Dermis microvascular lymphatic vessel endothelial cell (primary cell): ENCODE results near the gene CCNJ. TPM values are rescaled to one million over a fixed set of nuclear protein-coding genes. Genes with fewer than 3 reads are reported as not detected.
"Not testable (repeated sequence)": the region's sequence is repeated elsewhere in the genome, so short reads cannot be mapped to it uniquely, and the experiment has no call there.

Source experiments
- DNase-seq, 2 donors: peaks; one replicate each; pipeline versions ENCODE4 v3.0.0 to v3.0.0-alpha.2; 2010; ENCODE audit warnings: low read depth in 2 of 2
- total RNA-seq: library from RNA; depleted of rRNA; stranded (reverse); fragments of >200 nt; gene quantifications from 2 replicates; pipeline ENCODE4 v1.2.1, GENCODE V29; 2014

Gene CCNJ, protein sequence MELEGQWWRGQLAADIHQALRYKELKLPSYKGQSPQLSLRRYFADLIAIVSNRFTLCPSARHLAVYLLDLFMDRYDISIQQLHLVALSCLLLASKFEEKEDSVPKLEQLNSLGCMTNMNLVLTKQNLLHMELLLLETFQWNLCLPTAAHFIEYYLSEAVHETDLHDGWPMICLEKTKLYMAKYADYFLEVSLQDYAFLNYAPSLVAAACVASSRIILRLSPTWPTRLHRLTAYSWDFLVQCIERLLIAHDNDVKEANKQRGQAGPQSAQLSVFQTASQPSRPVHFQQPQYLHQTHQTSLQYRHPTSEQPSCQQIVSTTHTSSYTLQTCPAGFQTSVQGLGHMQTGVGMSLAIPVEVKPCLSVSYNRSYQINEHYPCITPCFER
- 19.5 and 33.9 TPM in 2 replicates for total RNA-seq

DNA sequence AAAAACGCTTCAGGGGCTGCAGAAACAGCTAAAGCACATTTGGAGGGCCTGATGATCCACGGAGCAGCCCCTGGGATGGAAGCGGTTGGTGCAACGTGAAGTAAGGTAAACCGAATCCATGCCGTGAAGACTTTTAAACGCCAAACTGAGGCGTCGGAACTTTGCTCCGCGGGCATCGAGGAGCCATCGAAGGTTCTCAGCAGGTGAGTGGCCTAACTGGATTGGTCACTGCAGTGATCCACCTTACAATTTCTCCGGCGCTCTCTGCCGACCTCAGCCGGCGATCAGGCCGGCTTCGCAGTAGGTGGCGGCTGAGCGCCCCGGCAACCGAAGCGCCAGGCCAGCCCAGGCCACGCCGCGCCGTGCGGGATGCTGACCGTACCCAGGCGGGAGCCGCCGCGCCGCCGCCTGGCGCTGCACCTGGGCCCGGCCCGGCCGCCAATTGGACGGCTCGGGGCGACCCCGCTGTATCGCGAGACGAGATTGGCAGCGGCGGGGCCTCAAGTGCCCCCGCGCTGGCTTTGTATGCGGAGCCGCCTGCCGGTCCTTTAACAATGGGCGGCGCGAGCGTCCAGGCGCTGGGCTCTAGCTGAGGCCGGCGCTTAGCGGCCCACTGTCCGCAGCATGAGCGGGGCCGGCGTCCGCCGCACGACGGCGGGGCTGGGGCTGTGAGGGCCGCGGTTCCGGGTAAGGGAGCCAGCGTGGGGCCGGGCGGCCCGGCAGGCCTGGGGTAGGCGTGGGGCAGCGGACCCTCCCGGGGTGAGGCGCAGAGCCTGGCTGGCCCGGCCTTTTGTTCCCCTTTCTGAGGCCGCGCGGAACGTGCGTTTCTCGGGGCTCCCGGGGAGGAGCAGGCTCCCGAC lies at the start of gene CCNJ:
Gene CCNJ (plus strand): TSS at position 551 of the 860 bp plus-strand sequence. CDS start 811 bp downstream, outside the sequence.
- peak; percentile 80 to 95 for DNase-seq

DNA sequence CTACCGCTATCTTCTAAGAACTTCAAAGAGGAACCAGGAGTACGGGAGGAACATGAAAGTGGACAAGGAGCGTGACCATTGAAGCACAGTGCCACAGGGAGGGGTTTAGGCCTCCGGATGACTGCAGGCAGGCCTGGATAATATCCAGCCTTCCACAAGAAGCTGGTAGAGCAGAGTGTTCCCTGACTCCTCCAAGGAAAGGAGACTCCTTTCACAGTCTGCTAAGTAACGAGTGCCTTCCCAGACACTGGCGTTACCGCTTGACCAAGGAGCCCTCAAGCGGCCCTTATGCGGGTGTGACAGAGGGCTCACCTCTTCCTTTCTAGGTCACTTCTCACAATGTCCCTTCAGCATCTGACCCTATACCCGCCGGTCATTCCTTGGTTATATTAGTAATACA lies 49.0 kb upstream of the CCNJ start:
- DNase-seq, result not testable (repeated sequence)

DNA sequence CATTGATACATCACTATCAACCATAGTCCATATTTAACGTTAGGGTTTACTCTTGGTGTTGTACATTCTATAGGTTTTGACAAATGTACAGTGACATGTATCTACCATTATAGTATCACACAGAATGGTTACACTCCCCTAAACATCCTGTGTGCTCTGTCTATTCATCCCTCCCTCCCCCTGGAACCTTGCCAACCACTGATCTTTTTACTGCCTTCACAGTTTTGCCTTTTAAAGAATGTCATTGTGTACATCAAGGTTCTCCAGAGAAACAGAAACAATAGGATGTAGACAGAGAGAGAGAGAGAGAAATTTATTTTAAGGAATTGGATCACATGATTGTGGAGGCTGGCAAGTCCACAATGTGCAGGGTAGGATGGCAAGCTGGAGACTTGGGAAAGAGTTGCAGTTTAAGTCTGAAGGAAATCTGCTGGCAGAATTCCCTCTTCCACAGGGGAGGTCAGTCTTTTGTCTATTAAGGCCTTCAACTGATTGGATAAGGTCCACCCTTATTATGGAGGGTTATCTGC lies 45.1 kb upstream of the CCNJ start:
- no peak for DNase-seq

DNA sequence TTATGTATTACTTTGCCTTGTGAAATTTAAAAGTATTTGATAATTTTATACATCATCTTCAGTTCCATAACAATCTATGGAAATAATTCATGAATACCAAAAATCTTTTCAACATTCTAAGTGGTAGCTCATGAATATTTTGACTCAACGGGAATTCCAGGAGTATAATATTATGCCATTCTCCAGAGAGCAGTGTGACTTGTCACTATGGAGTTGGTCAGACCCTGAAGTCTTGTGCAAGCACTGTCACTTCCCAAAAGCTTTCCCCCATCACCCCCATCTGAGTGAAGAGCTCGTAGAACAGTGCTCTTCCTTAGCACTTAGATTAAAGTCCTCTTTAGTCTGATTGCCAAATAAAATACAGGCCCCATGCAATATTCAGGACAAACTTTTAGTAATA lies 29.4 kb upstream of the CCNJ start:
- DNase-seq, result no peak

DNA sequence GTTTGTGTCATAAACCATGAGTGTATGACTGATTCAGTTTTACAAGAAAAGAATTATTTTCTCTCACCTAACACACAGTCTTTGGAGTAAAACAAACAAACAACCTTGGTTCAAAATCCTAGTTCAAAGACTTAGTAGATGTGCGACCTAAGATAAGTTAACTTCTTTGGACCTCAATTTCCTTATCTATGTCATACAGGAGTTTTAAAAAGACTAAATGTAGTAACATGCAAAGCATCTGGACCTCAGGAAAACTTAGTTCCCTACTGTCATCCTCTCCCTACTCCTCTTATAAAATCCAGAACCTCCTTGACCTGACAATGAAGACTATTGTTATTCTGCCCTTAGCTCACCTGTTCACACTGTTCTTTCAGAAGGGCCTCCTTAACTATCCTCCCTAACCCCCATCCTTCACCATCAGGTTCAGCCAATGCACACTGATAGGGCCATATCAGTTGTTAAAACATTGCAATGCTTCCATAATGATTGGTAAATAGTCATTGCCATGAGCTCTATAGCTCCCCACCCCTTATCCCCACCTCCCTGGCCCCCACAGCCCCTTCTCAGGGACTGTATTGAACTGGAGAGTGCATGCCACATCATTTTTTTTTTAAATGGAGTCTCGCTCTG lies 28.8 kb upstream of the CCNJ start:
- no peak for DNase-seq

DNA sequence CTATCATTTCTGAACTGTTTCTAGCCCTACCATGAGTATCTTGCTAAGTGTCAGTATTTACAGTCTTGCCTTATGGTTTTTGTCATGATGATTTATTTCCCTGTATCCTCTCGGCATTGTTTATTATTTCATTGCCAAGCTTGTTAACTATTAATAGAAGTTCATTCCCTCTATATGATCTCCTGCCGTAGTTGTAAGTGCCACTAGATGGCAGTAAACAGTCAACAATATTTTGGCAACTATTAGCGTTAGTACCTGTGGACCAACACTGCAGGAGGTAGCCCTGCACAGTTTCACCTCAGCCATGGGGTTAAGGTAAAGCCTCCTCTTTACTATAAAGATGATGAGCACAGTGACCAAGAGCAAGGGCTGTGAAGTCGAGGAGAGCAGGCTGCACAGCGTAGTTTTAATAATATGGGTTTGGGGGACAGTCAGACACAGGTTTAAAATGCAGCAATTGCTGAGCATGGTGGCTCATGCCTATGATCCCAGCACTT lies 26.1 kb upstream of the CCNJ start:
- DNase-seq, result peak; percentile 61 to 74

DNA sequence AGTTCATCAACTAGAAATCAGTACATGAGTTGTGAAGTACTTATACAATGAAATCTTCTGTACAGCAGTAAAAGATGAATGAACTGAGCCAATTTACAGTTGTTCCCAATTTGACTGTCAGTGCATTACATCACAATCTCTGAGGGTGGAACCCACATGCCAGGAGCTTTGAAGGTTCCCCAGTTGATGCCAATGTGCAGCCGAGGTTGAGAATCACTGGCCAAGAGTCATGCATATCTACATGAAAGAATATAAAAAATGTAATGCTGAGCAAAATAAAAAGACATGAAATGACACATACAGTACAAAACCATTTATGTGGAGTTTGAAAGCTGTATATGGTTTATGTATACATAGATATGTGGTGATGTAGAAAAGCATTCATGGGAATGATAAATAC lies 22.1 kb upstream of the CCNJ start:
- DNase-seq, result no peak

DNA sequence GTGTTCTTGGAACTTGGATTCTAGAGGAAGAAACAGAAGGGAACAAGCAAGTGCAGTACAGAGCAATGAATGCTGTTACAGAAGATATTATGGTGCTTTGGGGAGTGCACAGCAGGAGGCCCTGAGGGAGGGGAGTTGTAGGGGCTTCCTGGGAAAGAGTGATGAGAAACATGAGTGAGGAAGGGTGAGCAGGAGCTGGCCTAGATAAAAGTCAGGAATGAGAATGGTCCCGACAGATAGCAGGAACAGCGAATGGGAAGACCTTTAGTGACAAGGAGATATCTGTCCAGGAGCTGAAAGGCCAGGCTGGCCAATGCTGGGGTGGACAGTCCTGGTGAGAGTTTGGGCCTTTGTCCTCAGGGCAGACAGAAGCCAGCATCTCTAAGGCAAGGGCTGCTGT lies 20.6 kb upstream of the CCNJ start:
- DNase-seq, result no peak

DNA sequence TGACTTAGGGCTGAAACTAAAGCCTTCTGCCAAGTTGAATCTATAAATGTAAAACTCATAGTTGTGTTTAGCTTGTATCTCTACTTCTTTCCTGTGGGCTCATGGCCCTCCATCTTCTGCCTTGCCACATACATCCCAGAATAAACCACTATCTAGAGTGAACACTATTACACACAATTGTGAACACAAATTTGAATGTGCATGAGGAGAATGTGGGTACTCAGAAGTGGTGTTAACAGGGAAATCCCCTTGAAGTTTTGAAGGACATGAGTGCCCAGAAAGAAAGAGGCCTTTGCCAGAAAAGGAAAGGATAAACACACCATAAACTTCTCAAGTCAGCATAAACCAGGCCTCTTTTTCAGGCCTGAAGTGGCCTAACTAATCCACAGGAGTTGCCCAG lies 20.2 kb upstream of the CCNJ start:
- no peak for DNase-seq

DNA sequence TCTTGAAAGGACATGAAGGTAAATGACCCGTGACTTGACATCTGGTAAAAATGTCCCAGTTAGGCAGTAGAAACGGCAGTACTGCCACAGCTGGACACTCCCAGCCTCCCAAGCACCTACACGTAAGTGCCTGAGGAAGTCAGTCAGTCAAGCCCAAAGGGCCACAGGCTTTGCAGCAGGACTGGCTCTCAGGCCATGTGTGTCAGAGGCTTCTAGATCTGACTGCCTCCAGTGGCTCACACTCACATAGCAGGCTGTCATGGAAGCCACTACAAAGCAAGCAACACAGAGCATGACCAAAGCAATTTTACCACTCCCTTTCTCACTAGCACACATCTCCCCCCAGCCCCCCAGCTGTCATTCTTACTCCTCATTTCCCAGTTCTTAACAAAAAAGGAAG lies 17.8 kb upstream of the CCNJ start:
- peak in 1 of 2 donors; percentile 23 for DNase-seq

DNA sequence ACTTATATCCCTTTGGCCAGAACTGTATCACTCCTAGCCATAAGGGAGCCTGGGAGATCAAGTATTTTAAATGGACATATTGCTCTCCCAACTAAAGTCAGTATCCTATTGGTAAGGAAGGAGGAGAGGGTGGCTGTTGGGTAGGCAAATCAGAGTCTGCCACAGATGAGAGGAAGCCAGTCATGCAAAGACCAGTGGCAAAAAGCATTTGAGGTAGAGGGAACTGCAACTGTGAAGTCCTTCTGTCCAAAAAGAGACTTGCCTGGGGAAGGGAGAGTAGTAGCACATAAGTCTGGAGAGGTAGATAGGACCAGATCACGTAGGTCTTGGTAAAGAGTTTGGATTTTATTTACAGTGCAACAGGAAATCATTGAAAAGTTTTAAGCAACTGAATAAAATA lies 8.8 kb upstream of the CCNJ start:
- no peak for DNase-seq

DNA sequence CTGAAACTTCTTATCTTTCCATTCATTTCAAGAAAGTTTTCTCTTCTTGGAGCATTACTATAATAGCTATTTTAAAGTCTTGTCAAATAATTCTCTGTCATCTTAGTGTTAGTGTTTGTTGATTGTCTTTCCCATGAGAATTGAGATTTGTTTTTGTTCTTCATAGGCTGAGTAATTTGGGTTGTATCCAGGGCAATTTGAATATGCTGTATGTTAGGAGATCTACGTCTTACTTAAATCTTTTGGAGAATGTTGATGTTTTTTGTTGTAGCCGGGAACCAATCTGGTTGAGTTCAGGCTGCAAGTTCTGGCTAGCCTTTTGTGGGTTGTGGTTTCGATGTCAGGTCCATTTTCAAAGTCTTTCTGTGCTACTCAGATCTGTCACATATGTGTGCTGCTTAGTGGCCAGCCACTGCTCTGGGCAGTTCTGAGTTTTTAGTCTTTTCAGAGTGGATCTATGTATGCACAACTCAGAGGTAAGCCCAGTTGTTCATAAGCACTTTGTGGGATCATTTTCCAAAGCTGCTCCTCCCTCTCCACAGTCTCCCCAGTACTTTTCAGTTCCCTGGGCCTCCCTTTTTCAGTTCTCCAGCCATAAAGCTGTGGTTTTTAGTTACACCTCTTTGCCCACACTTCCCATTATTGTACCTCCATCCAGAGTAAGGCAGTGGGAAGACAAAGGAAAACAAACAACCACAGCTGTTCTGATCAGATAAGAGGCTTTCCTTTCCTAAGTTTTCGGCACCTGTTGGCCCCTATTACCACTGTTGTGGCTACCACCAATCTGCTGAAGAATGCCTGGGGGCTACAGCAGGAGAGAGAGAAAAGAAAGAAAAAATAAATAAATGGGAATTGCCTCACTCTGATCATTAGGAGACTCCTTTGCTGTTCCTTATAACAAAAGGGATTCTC lies 4.7 kb upstream of the CCNJ start:
- DNase-seq, result peak; percentile 74 to 92

DNA sequence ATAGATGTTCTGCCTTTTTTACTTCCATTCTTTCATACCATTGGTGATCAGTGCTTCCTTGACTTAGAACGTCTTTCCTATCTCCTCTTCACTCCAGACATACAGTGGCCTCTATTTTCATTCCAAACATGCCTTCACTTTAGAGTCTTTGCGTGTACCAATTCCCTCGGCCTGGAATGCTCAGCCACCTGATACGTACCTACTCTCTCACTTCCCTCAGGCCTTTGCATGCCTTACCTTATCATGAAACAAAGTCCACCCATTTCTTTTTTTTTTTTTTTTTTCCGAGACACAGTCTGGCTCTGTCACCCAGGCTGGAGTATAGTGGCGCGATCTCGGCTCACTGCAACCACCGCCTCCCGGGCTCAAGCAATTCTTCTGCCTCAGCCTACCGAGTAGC lies 2.2 kb upstream of the CCNJ start:
- no peak for DNase-seq

DNA sequence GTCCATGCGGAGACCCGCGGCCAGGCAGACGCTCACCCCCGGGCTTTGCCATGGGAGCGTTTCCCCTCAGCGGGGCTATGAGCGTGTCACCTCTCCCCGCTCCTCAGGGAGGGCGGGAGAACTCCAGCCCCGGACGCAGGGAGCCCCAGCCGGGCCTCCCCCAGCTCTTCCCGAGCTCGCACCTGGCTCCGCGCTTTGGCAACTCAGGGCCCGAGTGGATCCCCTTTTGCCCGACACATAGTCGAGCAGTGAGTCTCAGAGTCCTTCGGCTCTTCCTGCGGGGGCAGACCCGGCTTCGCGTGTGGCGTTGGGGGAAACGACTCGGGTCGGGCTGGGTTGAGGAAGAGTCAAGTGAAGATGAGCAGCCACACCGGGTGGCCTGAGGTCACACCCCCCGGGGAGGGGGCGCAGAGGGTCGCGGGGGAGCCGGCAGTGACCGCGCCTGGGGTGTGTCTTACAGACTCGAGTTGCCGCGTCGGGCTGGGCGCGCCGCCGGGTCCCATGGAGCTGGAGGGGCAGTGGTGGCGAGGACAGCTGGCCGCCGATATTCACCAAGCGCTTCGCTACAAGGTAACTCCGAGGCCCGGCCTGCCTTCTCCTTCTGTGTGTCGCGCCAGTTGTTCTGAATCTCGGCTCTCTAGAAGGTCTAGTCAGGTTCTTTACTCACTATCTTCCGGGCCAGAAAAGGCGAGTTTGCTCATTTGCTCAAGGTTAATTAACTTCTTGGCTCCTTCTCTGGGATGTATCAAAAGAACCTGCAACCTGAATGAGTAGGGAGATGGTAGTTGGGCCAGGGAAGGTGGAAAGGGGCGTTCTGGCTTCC lies 721 bp downstream of the CCNJ start:
- peak in 1 of 2 donors; percentile 50 for DNase-seq

DNA sequence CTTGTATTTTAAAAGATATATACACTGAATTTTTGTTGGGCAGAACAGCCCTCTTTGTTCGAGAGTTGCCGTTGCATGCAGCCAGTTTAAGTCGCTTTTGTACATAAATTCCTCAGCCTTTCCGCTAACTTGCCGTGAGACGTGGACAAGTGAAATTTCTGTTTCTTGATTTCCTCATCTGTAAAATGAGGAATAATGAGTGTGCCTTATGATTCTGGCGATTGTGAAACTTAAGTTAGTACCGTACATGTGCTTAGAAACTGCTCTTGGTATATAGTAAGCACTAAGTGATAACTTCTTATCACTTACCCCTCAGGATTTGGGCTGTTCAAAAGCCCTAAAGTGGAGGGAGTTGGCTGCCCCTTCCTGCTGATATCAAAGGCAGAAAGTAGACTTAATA lies 1.4 kb downstream of the CCNJ start:
- DNase-seq, result peak in 1 of 2 donors; percentile 23

DNA sequence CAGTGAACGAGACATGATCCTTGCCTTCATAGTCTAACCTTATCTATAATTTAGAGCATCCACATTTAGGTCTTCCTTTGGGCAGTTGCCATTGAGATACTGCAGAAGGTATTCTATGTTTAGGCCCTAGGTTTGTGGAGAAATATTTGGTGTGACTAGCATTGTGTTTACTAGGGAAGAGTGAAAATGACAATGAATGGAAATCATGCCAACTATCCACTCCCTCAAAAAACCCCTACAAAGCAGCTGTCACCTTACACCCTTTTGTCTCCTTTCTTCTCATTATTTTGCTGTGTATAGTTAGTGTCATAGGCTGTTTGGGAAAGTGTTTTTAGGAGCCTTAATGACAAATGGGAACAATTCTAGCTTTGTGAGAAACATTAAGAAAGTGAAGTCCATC lies 3.2 kb downstream of the CCNJ start:
- peak; percentile 40 to 64 for DNase-seq

DNA sequence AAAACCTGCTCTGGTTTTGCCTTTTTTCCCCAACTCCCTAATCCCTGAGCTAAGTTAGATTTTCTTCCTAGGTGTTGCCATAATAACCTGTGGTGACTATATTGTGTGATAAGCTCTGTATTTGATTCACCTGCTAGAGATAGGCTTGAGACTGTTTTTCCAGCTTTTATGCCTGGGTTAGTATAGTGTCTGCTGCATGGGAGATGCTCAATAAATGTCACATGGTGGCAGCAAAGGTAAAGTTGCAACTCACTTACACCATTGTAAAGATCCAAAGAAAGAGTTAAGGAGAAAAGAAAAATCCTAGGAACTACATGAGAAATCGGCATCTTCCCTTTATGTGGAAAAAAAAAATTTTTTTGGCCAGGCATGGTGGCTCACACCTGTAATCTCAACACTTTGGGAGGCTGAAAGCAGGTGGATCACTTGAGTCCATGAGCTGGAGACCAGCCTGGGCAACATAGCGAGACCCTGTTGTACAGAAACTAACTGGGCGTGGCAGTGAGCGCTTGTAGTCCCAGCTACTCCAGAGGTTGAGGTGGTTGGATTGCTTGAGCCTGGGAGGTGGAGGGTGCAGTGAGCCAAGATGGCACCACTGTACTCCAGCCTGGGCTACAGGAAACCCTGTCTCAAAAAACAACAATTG lies 3.7 kb downstream of the CCNJ start:
- DNase-seq, result peak in 1 of 2 donors; percentile 53

DNA sequence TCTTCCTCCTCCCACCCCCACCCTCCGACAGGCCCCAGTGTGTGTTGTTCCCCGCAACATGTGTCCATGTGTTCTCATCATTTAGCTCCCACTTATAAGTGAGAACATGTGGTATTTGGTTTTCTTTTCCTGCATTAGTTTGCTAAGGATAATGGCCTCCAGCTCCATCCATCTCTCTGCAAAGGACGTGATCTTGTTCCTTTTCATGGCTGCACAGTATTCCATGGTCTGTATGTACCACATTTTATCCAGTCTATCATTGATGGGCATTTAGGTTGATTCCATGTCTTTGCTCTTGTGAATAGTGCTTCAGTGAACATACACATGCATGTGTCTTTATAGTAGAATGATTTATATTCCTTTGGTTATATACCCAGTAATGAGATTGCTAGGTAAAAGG lies 4.5 kb downstream of the CCNJ start:
- not testable (repeated sequence) for DNase-seq

DNA sequence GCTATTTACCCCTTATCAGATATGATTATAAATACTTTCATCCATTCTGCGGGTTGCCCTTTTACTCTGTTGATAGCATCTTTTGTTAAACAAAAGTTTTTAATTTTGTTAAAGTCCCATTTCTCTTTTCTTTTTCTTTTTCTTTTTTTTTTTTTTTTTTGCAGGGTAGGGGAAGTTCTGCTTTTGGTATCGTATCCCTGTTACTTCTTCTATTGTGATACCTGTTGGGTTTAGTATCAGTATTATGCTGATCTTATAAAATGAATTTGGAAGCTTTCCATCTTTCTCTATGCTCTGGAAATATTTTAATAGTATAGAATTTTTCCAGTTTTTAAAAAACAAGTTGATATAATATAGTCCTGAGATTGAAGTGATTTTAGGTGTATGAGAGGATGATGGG lies 6.0 kb downstream of the CCNJ start:
- DNase-seq, result no peak
